K562 (cell line): ENCODE data around the gene SND1. TPM values are rescaled to one million over a fixed set of nuclear protein-coding genes. Genes with fewer than 3 reads are reported as not detected.

Experiments
- CHD4 ChIP-seq: fragments of 200-600 bp; sonication (generic); IDR thresholded peaks from 3 replicates; pipeline ENCODE4 v1.6.1; 2012; ENCODE audit warnings: low read depth, mild to moderate bottlenecking, mixed read lengths, low read length, inconsistent platforms; ENCODE audit not compliant: insufficient read depth, insufficient replicate concordance, poor library complexity, severe bottlenecking
- E2F3 ChIP-seq: fragments of 250-450 bp; sonication (Bioruptor Pico); IDR thresholded peaks from 2 replicates; pipeline ENCODE4 v1.4.0; 2020; ENCODE audit warnings: mild to moderate bottlenecking
- ELF1 ChIP-seq: fragments of 200-800 bp; sonication (Bioruptor generic); IDR thresholded peaks from 2 replicates; pipeline ENCODE4 v1.6.1; 2016; ENCODE audit warnings: missing genetic modification characterization, missing compliant biosample characterization
- ETV6 ChIP-seq, 3 experiments: fragments of 150-350 bp in 1 of 3; sonication (generic) in 1 of 3; formaldehyde crosslinking in 1 of 3; IDR thresholded peaks; 2 replicates each; pipeline versions ENCODE4 v1.6.1 to v1.8.0; 2014 to 2022; ENCODE audit warnings: borderline replicate concordance in 2 of 3, low read depth in 2 of 3, antibody characterized with exemption in 1 of 3, low read length in 1 of 3, mild to moderate bottlenecking in 1 of 3, missing genetic modification reagents in 1 of 3
- MAFF ChIP-seq: IDR thresholded peaks from 2 replicates; pipeline ENCODE4 v1.6.1; 2012; ENCODE audit warnings: low read length, improper control_type of control experiment
- RREB1 ChIP-seq: fragments of 250-450 bp; sonication (Bioruptor Pico); IDR thresholded peaks from 2 replicates; pipeline ENCODE4 v1.4.0; 2020
- SMARCC2 ChIP-seq: fragments of 450-650 bp; IDR thresholded peaks from 2 replicates; pipeline ENCODE4 v1.6.1; 2017; ENCODE audit warnings: antibody characterized with exemption, moderate library complexity, mild to moderate bottlenecking, low read depth
- SNRNP70 ChIP-seq: fragments of 200-400 bp; formaldehyde crosslinking; optimal IDR thresholded peaks from 2 replicates; pipeline ENCODE3; 2017; ENCODE audit warnings: low read depth, low read length
- SRF ChIP-seq, 2 experiments: fragments of 250-450, 450-650 bp in 1 of 2; sonication (Bioruptor Pico) in 1 of 2; sonication (generic) in 1 of 2; formaldehyde crosslinking; IDR thresholded peaks; 2 replicates each; pipeline versions ENCODE4 v1.5.0 to v1.5.1; 2020 to 2022; ENCODE audit warnings: mild to moderate bottlenecking in 1 of 2, missing genetic modification reagents in 1 of 2
- TEAD2 ChIP-seq: fragments of 450-650 bp; IDR thresholded peaks from 2 replicates; pipeline ENCODE4 v1.6.1; 2016; ENCODE audit warnings: missing genetic modification characterization, control low read depth, missing compliant biosample characterization
- TRIM24 ChIP-seq, 2 experiments: fragments of 450-650 bp; IDR thresholded peaks; 2 replicates each; pipeline ENCODE4 v1.6.1; 2016
- ZBTB49 ChIP-seq: sonication (generic); formaldehyde crosslinking; IDR thresholded peaks from 2 replicates; pipeline ENCODE4 v1.8.0; 2022; ENCODE audit warnings: missing genetic modification reagents, mild to moderate bottlenecking, borderline replicate concordance
- ZNF316 ChIP-seq: fragments of 450-650 bp; IDR thresholded peaks from 2 replicates; pipeline ENCODE4 v1.6.1; 2016
- ZNF551 ChIP-seq: fragments of 250-450 bp; sonication (Bioruptor Pico); IDR thresholded peaks from 2 replicates; pipeline ENCODE4 v1.5.0; 2021; ENCODE audit warnings: mild to moderate bottlenecking, moderate library complexity
- ZNF57 ChIP-seq: fragments of 450-650 bp; formaldehyde crosslinking; IDR thresholded peaks from 2 replicates; pipeline ENCODE4 v1.4.0; 2020; ENCODE audit warnings: mild to moderate bottlenecking, moderate library complexity
- polyA plus RNA-seq, 8 experiments: library from polyadenylated mRNA; depleted of rRNA in 4 of 8; stranded (reverse) in 5 of 8; unstranded in 3 of 8; fragments of >200 nt; fragmentation: Nextera tagmentation in 2 of 8; fragmentation: Illumina TruSeq in 1 of 8; extraction: Ambion mirVana in 2 of 8; extraction: Trizol in 1 of 8; gene quantifications; 2 replicates each; pipeline versions ENCODE4 v1.2.1 to v1.2.3, GENCODE V29; 2011 to 2014; ENCODE audit warnings: inconsistent platforms in 1 of 8, missing spikeins in 1 of 8
- total RNA-seq, 7 experiments: library from RNA; depleted of rRNA in 6 of 7; stranded (reverse); fragments of >200 nt in 6 of 7; fragmentation: Illumina TruSeq in 2 of 7; extraction: Trizol in 2 of 7; gene quantifications; 2 replicates each; pipeline versions ENCODE4 v1.2.1 to v1.2.3, GENCODE V29; 2011 to 2021; ENCODE audit warnings: low replicate concordance in 1 of 7

SND1 gene
- total and polyA plus RNA-seq, 9 of the 15 experiments (the other 6 are each of a cell fraction or from before 2014, with no cell fraction given), result 46.5 to 307 (median 191) TPM

- TF ChIP-seq RREB1 (CRISPR knock-in tag) (no peak), ZNF316 (peak; percentile 83), SMARCC2 (no peak), E2F3 (CRISPR knock-in tag) (no peak), ZBTB49 (CRISPR knock-in tag) (no peak), TRIM24 (IDR thresholded peaks at IDR 0.05) (no peak), CHD4 (no peak), SRF (CRISPR knock-in tag; IDR thresholded peaks at IDR 0.05) (no peak), ZNF57 (CRISPR knock-in tag) (no peak), MAFF (peak; percentile 32; the same call in 1 of the 2 replicates), ELF1 (no peak), ETV6 (IDR thresholded peaks at IDR 0.05; ENCODE audit: borderline replicate concordance in 1 of 2, low read depth in 2 of 2, low read length in 1 of 2) (no peak), ETV6 (CRISPR knock-in tag; IDR thresholded peaks at IDR 0.05; ENCODE audit: borderline replicate concordance) (no peak), SNRNP70 (no peak), TEAD2 (tag) (no peak), ZNF551 (CRISPR knock-in tag) (no peak)
Observed at GRCh38 chr7:127711872-127712271, 59.9 kb downstream of the SND1 start (continued).
